ENCODE results near the gene GPD2.
"Not testable (repeated sequence)": the region's sequence is repeated elsewhere in the genome, so short reads cannot be mapped to it uniquely, and the experiment has no call there.

The GPD2 gene

GRCh38 chr2:156511122-156511521 lies 74.9 kb downstream of the GPD2 start:
- H3K27me3 Mint-ChIP-seq (ENCODE audit: low read depth) = no peaks in the 10 kb centered on the region
- H3K36me3 Mint-ChIP-seq (ENCODE audit: low read depth) = peaks cover 29% of the 10 kb centered on the region
- peaks cover 3% of the 10 kb centered on the region for H3K4me1 Mint-ChIP-seq (ENCODE audit: low read depth)
- H3K27ac Mint-ChIP-seq = no peak overlapping the region
- no peak for DNase-seq (ENCODE audit: low spot score)
- H3K9me3 Mint-ChIP-seq = no peaks in the 10 kb centered on the region
- no peak overlapping the region for H3K4me3 Mint-ChIP-seq

- Mint-ChIP-seq H3K4me1 (ENCODE audit: low read depth) (no peaks in the 10 kb centered on the region), H3K36me3 (ENCODE audit: low read depth) (peaks cover 26% of the 10 kb centered on the region), H3K4me3 (no peak overlapping the region), H3K27ac (no peak overlapping the region), H3K27me3 (ENCODE audit: low read depth) (no peaks in the 10 kb centered on the region), H3K9me3 (no peaks in the 10 kb centered on the region)
- DNase-seq (ENCODE audit: low spot score) = no peak
These were observed 75.6 kb downstream of the GPD2 start for GRCh38 chr2:156511803-156512202.

GRCh38 chr2:156512451-156512850 lies 76.3 kb downstream of the GPD2 start:
- Mint-ChIP-seq H3K27me3 (ENCODE audit: low read depth) (no peaks in the 10 kb centered on the region), H3K4me3 (no peak overlapping the region), H3K27ac (no peak overlapping the region), H3K4me1 (ENCODE audit: low read depth) (no peaks in the 10 kb centered on the region), H3K9me3 (no peaks in the 10 kb centered on the region), H3K36me3 (ENCODE audit: low read depth) (peaks cover 29% of the 10 kb centered on the region)
- DNase-seq (ENCODE audit: low spot score) = no peak

- Mint-ChIP-seq H3K4me3 (no peak overlapping the region), H3K27ac (no peak overlapping the region), H3K9me3 (no peaks in the 10 kb centered on the region), H3K4me1 (ENCODE audit: low read depth) (no peaks in the 10 kb centered on the region), H3K36me3 (ENCODE audit: low read depth) (peaks cover 29% of the 10 kb centered on the region), H3K27me3 (ENCODE audit: low read depth) (no peaks in the 10 kb centered on the region)
- DNase-seq (ENCODE audit: low spot score) = no peak
These were observed 77.0 kb downstream of the GPD2 start for GRCh38 chr2:156513219-156513618.

DNA sequence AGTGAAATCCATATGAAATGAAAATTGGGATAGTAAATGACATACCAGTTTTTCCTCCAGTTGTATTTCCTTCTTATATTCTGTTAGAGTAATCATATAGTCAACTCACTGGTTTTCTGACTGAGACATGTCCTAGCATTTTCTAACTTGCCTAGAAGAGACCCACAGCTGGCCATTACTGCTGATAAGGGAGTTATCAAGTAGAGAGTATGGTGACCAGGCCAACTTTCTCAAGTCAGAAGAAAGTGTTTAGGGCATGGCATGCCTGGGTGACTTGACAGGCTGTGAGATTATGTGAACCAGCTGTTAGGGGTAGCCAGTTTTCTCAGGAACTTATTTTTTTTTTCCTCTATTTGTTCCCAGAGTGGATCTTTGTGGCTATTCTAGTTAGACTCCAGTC lies 81.2 kb downstream of the GPD2 start:
- Mint-ChIP-seq H3K4me3 (no peak overlapping the region), H3K27ac (no peak overlapping the region), H3K27me3 (ENCODE audit: low read depth) (no peaks in the 10 kb centered on the region), H3K4me1 (ENCODE audit: low read depth) (no peaks in the 10 kb centered on the region), H3K36me3 (ENCODE audit: low read depth) (peaks cover 20% of the 10 kb centered on the region), H3K9me3 (no peaks in the 10 kb centered on the region)
- DNase-seq (ENCODE audit: low spot score) = no peak

DNA sequence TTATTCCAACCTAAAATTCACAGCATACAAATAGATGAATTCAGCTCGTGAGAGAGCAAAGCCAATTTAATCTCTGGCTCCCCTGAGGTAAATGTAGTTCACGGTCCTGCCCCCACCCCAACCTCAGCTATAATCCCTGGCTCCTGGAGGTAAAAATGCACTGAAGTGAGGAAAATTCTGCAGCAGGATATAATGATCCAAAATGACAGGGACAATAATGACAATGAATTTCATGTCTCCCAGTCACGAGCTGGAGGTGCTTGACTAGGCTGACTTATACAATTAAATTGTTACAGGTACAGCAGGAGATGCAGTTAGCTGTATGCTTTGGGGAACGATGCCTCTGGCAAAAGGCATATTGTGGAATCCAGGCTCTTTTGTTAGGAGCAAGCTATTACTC lies 82.0 kb downstream of the GPD2 start:
- Mint-ChIP-seq H3K27ac (no peak overlapping the region), H3K9me3 (no peaks in the 10 kb centered on the region), H3K4me1 (ENCODE audit: low read depth) (no peaks in the 10 kb centered on the region), H3K4me3 (no peak overlapping the region), H3K36me3 (ENCODE audit: low read depth) (peaks cover 20% of the 10 kb centered on the region), H3K27me3 (ENCODE audit: low read depth) (no peaks in the 10 kb centered on the region)
- no peak for DNase-seq (ENCODE audit: low spot score)

DNA sequence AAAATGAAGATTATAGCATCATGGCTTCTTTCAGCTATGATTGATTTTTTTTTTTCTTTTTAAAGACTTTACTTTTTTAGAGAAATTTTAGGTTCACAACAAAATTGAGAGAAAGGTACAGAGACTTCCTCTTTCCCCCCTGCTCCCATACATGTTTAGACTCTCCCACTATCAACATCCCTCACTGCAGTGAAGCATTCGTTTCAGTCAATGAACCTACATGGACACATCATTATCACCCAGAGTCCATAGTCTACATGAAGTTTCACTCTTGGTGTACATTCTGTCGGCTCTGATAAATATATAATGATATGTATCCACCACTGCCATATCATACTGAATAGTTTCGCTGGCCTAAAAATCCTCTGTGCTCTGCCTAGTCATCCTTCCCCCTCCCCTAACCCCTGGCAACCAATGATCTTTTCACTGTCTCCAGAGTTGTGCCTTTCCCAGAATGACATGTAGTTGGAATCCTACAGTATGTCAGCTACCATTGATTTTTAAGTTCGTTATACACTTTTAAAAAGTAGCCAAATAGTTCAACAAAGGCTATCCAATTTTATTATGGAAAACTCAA lies 86.8 kb downstream of the GPD2 start:
- Mint-ChIP-seq H3K36me3 (ENCODE audit: low read depth) (peaks cover 6% of the 10 kb centered on the region), H3K27ac (no peak overlapping the region), H3K27me3 (ENCODE audit: low read depth) (no peaks in the 10 kb centered on the region), H3K9me3 (no peaks in the 10 kb centered on the region), H3K4me1 (ENCODE audit: low read depth) (peaks cover 6% of the 10 kb centered on the region), H3K4me3 (no peak overlapping the region)
- DNase-seq (ENCODE audit: low spot score) = no peak

GRCh38 chr2:156526950-156527636 lies 90.9 kb downstream of the GPD2 start:
- no peak overlapping the region for H3K27ac Mint-ChIP-seq
- H3K36me3 Mint-ChIP-seq (ENCODE audit: low read depth) = peaks cover 2% of the 10 kb centered on the region
- peaks cover 6% of the 10 kb centered on the region for H3K4me1 Mint-ChIP-seq (ENCODE audit: low read depth)
- no peak overlapping the region for H3K4me3 Mint-ChIP-seq
- H3K27me3 Mint-ChIP-seq (ENCODE audit: low read depth) = no peaks in the 10 kb centered on the region
- no peak for DNase-seq (ENCODE audit: low spot score)
- no peaks in the 10 kb centered on the region for H3K9me3 Mint-ChIP-seq

GRCh38 chr2:156528583-156528982 lies 92.4 kb downstream of the GPD2 start:
- not testable (repeated sequence) for H3K9me3 Mint-ChIP-seq; H3K36me3 Mint-ChIP-seq (ENCODE audit: low read depth); H3K27me3 Mint-ChIP-seq (ENCODE audit: low read depth); DNase-seq (ENCODE audit: low spot score); H3K4me3 Mint-ChIP-seq; H3K27ac Mint-ChIP-seq; H3K4me1 Mint-ChIP-seq (ENCODE audit: low read depth)

DNA sequence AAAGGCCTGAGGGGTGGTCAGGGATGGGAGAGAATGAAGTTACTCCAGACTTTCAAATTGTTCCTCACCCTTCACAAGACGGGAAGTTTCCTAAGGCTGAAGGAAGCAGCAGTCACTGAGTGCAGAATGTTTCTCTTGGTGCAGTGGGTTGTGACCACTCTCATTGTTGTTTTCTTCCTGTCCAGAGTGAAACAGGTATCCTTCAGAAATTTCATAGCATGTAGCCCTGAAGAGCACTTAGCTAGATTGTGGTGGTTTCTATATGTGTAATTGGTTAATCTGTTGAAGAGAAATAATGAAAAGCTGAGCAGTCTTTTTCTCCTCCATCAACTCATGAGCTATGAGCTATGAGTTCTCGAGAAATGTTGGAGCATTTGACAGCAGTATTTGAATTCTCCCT lies 96.8 kb downstream of the GPD2 start:
- no peak for DNase-seq (ENCODE audit: low spot score)
- no peak overlapping the region for H3K27ac Mint-ChIP-seq
- peaks cover 7% of the 10 kb centered on the region for H3K4me1 Mint-ChIP-seq (ENCODE audit: low read depth)
- peaks cover 2% of the 10 kb centered on the region for H3K36me3 Mint-ChIP-seq (ENCODE audit: low read depth)
- no peaks in the 10 kb centered on the region for H3K9me3 Mint-ChIP-seq
- no peaks in the 10 kb centered on the region for H3K27me3 Mint-ChIP-seq (ENCODE audit: low read depth)
- H3K4me3 Mint-ChIP-seq = no peak overlapping the region

- H3K36me3 Mint-ChIP-seq (ENCODE audit: low read depth) = peaks cover 2% of the 10 kb centered on the region
- no peaks in the 10 kb centered on the region for H3K27me3 Mint-ChIP-seq (ENCODE audit: low read depth)
- H3K4me1 Mint-ChIP-seq (ENCODE audit: low read depth) = peaks cover 19% of the 10 kb centered on the region
- H3K27ac Mint-ChIP-seq = no peak overlapping the region
- H3K9me3 Mint-ChIP-seq = no peaks in the 10 kb centered on the region
- no peak overlapping the region for H3K4me3 Mint-ChIP-seq
- DNase-seq (ENCODE audit: low spot score) = no peak
These were observed 100.4 kb downstream of the GPD2 start for GRCh38 chr2:156536534-156536933.

GRCh38 chr2:156537141-156537540 lies 101.0 kb downstream of the GPD2 start:
- H3K4me1 Mint-ChIP-seq (ENCODE audit: low read depth) = peaks cover 19% of the 10 kb centered on the region
- H3K27me3 Mint-ChIP-seq (ENCODE audit: low read depth) = no peaks in the 10 kb centered on the region
- no peaks in the 10 kb centered on the region for H3K9me3 Mint-ChIP-seq
- H3K4me3 Mint-ChIP-seq = no peak overlapping the region
- no peak overlapping the region for H3K27ac Mint-ChIP-seq
- DNase-seq (ENCODE audit: low spot score) = no peak
- peaks cover 2% of the 10 kb centered on the region for H3K36me3 Mint-ChIP-seq (ENCODE audit: low read depth)

- Mint-ChIP-seq H3K27ac (no peak overlapping the region), H3K36me3 (ENCODE audit: low read depth) (peaks cover 2% of the 10 kb centered on the region), H3K4me1 (ENCODE audit: low read depth) (peaks cover 19% of the 10 kb centered on the region), H3K4me3 (no peak overlapping the region), H3K9me3 (no peaks in the 10 kb centered on the region), H3K27me3 (ENCODE audit: low read depth) (no peaks in the 10 kb centered on the region)
- DNase-seq (ENCODE audit: low spot score) = no peak
These were observed 101.9 kb downstream of the GPD2 start for GRCh38 chr2:156538083-156538504.

DNA sequence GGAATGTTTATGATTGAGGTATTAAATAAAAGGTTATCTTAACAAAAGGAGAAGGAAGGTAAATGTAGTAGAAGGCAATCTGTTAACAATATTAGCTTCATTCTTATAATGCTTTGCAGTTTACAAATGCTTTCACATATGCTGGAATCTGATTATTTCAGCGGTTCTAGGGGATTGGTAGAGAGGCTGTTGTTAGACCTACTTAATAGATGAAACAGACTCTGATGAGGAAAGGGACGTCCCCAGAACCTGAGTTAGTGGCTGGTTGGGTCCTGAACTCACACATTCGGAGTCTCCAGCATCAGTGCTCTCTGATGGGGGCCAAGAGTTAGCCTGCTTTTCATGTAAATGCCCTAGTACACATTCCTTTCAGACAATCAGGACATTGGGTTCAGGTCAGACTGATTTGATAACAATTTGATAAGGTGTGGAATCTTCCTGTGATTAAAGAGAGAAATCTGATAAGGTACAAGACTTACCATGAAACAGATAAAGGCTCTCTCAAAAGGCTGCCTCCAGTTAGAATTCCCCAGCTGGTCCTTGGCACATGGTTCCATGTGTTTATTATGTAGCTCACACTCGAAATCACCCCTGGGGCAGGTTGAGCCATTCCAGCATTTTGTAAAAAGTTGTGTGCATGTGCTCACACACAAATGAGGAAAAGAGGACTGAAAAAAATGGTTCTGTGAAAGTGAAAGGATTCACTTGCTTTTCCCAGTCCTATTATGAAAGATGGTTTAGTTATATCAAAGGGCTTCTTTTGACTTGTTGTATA lies 103.1 kb downstream of the GPD2 start:
- no peak for DNase-seq (ENCODE audit: low spot score)
- no peak overlapping the region for H3K4me3 Mint-ChIP-seq
- H3K9me3 Mint-ChIP-seq = no peaks in the 10 kb centered on the region
- no peak overlapping the region for H3K27ac Mint-ChIP-seq
- H3K27me3 Mint-ChIP-seq (ENCODE audit: low read depth) = no peaks in the 10 kb centered on the region
- peaks cover 5% of the 10 kb centered on the region for H3K36me3 Mint-ChIP-seq (ENCODE audit: low read depth)
- H3K4me1 Mint-ChIP-seq (ENCODE audit: low read depth) = peaks cover 14% of the 10 kb centered on the region
